Measurements from ENCODE around the gene SIK3. TPM values are rescaled to one million over a fixed set of nuclear protein-coding genes. Genes with fewer than 3 reads are reported as not detected.

SIK3 gene
- total and polyA plus RNA-seq, 12 donors, result 11.7 to 176 (median 25.2) TPM

DNA sequence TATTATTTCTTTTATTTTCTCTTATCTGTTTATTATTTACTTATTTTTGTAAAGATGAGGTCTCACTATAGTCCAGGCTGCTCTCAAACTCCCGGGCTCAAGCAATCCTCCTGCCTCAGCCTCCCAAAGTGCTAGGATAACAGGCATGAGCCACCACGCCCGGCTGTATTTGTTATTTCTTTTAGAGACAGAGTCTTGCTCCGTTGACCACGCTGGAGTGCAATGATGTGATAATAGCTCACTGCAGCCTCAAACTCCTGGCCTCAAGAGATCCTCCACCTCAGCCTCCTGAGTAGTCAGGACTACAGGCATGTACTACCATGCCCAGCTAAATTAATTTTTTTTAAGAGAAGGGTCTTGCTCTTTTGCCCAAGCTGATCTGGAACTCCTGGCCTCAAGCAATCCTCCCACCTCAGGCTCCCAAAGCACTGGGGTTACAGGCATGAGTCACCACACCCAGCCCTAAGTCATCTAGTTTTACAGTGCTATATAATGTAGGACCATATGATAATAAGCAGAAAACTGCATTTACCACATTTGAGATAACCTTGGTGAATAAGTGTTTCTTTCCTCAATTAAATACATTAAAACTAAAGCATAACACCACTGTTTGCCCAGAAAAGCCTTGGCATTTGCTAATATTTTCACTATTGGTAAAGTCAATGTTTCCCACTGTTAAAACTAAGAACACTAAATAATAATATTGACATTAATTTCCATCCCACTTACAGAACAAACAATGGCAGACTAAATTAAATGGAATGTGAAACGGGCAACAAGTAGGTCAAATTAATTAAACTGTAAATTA, 127.5 kb downstream of the SIK3 start:
- 90 to 95% (median 92%) methylated on average over 6 of the region's 6 CpGs for WGBS, 4 donors
- H3K27me3 ChIP-seq, result no peaks in the 10 kb centered on the region
- intact Hi-C loops (cut with DNase I), result no loop called here
- H3K36me3 ChIP-seq (replicated peaks in 1 of 2), result no peaks in the 10 kb centered on the region
- no peak overlapping the region for H3K27ac ChIP-seq
- H3K4me1 ChIP-seq (replicated peaks in 1 of 2), result peaks cover 0 to 10% of the 10 kb centered on the region in 2 donors
- DNase-seq, result no peak
- no peak for TF ChIP-seq POLR2A (IDR thresholded peaks at IDR 0.05)
- TF ChIP-seq, protein P1, sequence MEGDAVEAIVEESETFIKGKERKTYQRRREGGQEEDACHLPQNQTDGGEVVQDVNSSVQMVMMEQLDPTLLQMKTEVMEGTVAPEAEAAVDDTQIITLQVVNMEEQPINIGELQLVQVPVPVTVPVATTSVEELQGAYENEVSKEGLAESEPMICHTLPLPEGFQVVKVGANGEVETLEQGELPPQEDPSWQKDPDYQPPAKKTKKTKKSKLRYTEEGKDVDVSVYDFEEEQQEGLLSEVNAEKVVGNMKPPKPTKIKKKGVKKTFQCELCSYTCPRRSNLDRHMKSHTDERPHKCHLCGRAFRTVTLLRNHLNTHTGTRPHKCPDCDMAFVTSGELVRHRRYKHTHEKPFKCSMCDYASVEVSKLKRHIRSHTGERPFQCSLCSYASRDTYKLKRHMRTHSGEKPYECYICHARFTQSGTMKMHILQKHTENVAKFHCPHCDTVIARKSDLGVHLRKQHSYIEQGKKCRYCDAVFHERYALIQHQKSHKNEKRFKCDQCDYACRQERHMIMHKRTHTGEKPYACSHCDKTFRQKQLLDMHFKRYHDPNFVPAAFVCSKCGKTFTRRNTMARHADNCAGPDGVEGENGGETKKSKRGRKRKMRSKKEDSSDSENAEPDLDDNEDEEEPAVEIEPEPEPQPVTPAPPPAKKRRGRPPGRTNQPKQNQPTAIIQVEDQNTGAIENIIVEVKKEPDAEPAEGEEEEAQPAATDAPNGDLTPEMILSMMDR (IDR thresholded peaks at IDR 0.05), result no peak
- H3K9me3 ChIP-seq (replicated peaks in 1 of 3), result no peaks in the 10 kb centered on the region
- H3K4me3 ChIP-seq, result no peak overlapping the region

GRCh38 chr11:116969694-116970093, 128.5 kb downstream of the SIK3 start:
- Histone ChIP-seq H3K36me3 (replicated peaks in 1 of 2) (no peaks in the 10 kb centered on the region), H3K27me3 (no peaks in the 10 kb centered on the region), H3K27ac (no peak overlapping the region), H3K4me3 (no peak overlapping the region), H3K9me3 (replicated peaks in 1 of 3) (no peaks in the 10 kb centered on the region), H3K4me1 (replicated peaks in 1 of 2) (peaks cover 0 to 10% of the 10 kb centered on the region in 2 donors)
- no peak for DNase-seq
- TF ChIP-seq POLR2A (IDR thresholded peaks at IDR 0.05), result no peak
- TF ChIP-seq, protein P1 (IDR thresholded peaks at IDR 0.05), result no peak
- intact Hi-C loops (cut with DNase I), result no loop called here
- 75 to 90% (median 81%) methylated on average over 2 of the region's 2 CpGs for WGBS, 4 donors

DNA sequence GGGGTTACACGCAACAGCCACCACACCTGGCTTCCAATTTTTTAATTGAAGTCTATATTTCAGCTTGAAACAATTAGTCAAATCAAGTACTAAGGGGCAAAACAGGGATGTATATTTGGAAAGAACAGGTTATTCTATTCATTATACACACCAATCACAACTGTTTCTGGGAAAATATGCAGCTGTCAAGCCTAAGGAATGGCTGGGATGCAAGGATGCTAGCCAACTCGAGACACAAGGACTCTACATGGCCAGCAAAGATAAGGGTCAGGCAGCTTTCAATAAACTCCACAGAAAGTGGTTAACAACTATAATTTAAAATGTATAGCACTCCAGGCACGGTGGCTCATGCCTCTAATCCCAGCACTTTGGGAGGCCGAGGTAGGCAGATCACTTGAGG, 134.0 kb downstream of the SIK3 start:
- no peak for TF ChIP-seq POLR2A (IDR thresholded peaks at IDR 0.05)
- TF ChIP-seq, protein P1 (IDR thresholded peaks at IDR 0.05), result no peak
- H3K4me1 ChIP-seq (replicated peaks in 1 of 2), result peaks cover 0 to 7% of the 10 kb centered on the region in 2 donors

GRCh38 chr11:116963813-116964212, 134.4 kb downstream of the SIK3 start:
- Histone ChIP-seq H3K9me3 (replicated peaks in 1 of 3) (no peaks in the 10 kb centered on the region), H3K27ac (no peak overlapping the region), H3K4me3 (no peak overlapping the region), H3K36me3 (replicated peaks in 1 of 2) (no peaks in the 10 kb centered on the region), H3K4me1 (replicated peaks in 1 of 2) (peaks cover 0 to 6% of the 10 kb centered on the region in 2 donors), H3K27me3 (no peaks in the 10 kb centered on the region)
- WGBS, 4 donors, result 37 to 60% (median 50%) methylated on average over 4 of the region's 4 CpGs
- no peak for TF ChIP-seq POLR2A (IDR thresholded peaks at IDR 0.05)
- TF ChIP-seq, protein P1 (IDR thresholded peaks at IDR 0.05), result no peak
- DNase-seq, result peak in 2 of 7 donors; percentile 19 to 21
- intact Hi-C loops (cut with DNase I), result no loop called here

More for the DNA sequence above, 134.0 kb downstream of the SIK3 start:
- Histone ChIP-seq H3K36me3 (replicated peaks in 1 of 2) (no peaks in the 10 kb centered on the region), H3K27me3 (no peaks in the 10 kb centered on the region), H3K4me3 (no peak overlapping the region), H3K9me3 (replicated peaks in 1 of 3) (no peaks in the 10 kb centered on the region), H3K27ac (no peak overlapping the region)
- no peak for DNase-seq
- WGBS, 4 donors, result 77 to 91% (median 87%) methylated on average over 4 of the region's 4 CpGs
- intact Hi-C loops (cut with DNase I), result no loop called here

All from adrenal gland (tissue), 12 donors.